Right renal cortex interstitium (tissue), 3 donors: Measurements from ENCODE around the gene UGT2B7. TPM values are rescaled to one million over a fixed set of nuclear protein-coding genes. Genes with fewer than 3 reads are reported as not detected.

Source experiments
- DNase-seq, 3 donors: peaks; one replicate each; pipeline ENCODE4 v3.0.0-alpha.2; 2013; ENCODE audit warnings: low read depth in 3 of 3, low spot score in 2 of 3
- polyA plus RNA-seq, 3 donors: library from polyadenylated mRNA; unstranded; fragments of 120-200 nt; gene quantifications; one replicate each; pipeline ENCODE4 v1.2.1, GENCODE V29; 2013; ENCODE audit not compliant: insufficient read length in 3 of 3

Gene UGT2B7
- polyA plus RNA-seq, 3 donors = 71.2 to 97.9 (median 96.3) TPM

GRCh38 chr4:69147334-69147733 lies 51.1 kb downstream of the UGT2B7 start:
- DNase-seq = no peak

- DNase-seq = no peak
Observed at GRCh38 chr4:69154021-69154420, 57.7 kb downstream of the UGT2B7 start.

- DNase-seq = no peak
Observed at GRCh38 chr4:69156913-69157312, 60.6 kb downstream of the UGT2B7 start.

Other genes with a start within 250 kb of the UGT2B7 start
- 100 to 1,000 TPM in 1 of 3 donors, 10 to 100 TPM in 2; 86.3 to 187 (median 87.1) TPM for gene UGT2A3, start 144.7 kb upstream of the UGT2B7 start, polyA plus RNA-seq
- gene UGT2B11, start 118.3 kb downstream of the UGT2B7 start, polyA plus RNA-seq = 1 to 10 TPM; 1.8 to 3.9 (median 2.4) TPM
- under 1 TPM in 2 of 3 donors, not detected in 1; 0.16 to 0.61 TPM for gene UGT2B28, start 184.0 kb downstream of the UGT2B7 start, polyA plus RNA-seq